Astrocyte of the cerebellum (primary cell): Measurements from ENCODE around the gene CUL1.

ENCODE experiments used
- DNase-seq: peaks from one replicate; pipeline ENCODE4 v3.0.0-alpha.2; 2011; ENCODE audit warnings: low read depth
- H3K4me3 ChIP-seq: 2 replicates; pipeline ENCODE4 v1.5.1; 2011; ENCODE audit warnings: mild to moderate bottlenecking, low read depth, low read length, moderate library complexity
- in situ Hi-C: cut with HindIII; loops from 2 replicates; pipeline ENCODE4 v1.10.0; 2017; ENCODE audit warnings: low sequenced_read_pairs
- TF ChIP-seq, protein P1 (sequence below): IDR thresholded peaks from 2 replicates; pipeline ENCODE4 v1.5.1; 2012; ENCODE audit warnings: low read length, low read depth, moderate library complexity, mild to moderate bottlenecking; ENCODE audit errors: missing control alignments

Gene CUL1

DNA sequence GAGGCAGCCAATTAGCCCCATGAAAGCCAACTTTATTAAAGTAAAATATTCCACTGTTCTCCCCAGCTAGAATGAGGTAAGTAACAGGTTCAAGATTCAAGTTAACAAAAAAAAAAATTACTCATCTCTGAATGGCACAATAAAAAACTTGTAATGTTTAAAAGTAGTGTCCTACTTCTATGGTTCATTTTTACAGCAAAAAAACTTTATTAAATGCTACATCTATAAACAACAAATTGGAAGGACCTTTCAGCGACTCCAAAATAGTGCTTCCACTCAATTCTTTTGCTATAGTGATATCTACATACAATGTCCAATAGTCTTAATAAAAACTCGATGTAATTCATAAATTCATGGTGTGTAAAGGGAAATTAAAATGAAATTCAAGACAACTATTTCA, 126.2 kb downstream of the CUL1 start:
- in situ Hi-C loops = no loop called here
- no peak overlapping the region for H3K4me3 ChIP-seq
- DNase-seq = no peak
- TF ChIP-seq, protein P1, sequence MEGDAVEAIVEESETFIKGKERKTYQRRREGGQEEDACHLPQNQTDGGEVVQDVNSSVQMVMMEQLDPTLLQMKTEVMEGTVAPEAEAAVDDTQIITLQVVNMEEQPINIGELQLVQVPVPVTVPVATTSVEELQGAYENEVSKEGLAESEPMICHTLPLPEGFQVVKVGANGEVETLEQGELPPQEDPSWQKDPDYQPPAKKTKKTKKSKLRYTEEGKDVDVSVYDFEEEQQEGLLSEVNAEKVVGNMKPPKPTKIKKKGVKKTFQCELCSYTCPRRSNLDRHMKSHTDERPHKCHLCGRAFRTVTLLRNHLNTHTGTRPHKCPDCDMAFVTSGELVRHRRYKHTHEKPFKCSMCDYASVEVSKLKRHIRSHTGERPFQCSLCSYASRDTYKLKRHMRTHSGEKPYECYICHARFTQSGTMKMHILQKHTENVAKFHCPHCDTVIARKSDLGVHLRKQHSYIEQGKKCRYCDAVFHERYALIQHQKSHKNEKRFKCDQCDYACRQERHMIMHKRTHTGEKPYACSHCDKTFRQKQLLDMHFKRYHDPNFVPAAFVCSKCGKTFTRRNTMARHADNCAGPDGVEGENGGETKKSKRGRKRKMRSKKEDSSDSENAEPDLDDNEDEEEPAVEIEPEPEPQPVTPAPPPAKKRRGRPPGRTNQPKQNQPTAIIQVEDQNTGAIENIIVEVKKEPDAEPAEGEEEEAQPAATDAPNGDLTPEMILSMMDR = no peak

DNA sequence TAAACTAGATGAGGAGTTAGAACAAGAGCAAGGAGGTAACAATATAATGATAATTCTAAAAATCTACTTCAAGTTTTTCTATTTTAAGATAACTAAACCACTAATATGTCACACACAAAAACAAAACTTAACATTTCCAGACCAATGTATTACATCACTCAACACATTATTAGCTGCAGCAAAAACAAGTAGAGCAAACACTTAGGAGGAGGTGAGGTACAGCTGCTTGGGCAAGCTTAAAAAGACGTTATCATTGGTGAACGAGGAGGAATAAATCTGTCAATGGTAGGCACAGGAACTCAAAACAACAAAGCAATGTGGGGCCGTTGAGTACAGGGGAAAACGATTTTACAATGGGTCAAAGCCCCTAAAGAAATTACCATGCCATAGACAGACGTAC, 126.6 kb downstream of the CUL1 start:
- no peak overlapping the region for H3K4me3 ChIP-seq
- TF ChIP-seq, protein P1 = no peak
- no peak for DNase-seq
- in situ Hi-C loops = no loop called here

DNA sequence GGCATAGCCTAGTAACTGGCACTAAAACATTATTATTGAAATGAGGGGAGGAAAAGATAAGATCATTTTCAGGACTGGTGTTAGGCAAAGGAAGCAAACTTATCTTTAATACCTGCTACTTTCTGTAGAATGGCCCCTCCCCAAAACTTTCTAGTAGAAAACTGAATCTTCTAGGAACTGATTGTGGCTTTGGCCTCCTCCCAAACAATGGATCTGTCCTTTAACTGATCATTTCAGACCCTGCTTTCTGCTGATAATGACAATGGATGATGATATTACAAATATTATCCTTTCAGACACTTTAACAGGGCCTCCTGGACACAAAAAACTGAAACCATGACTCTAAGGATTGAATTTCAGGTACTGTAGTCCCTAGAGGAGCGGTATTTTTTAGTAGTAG, 130.3 kb downstream of the CUL1 start:
- DNase-seq = no peak
- in situ Hi-C loops = no loop called here
- no peak overlapping the region for H3K4me3 ChIP-seq
- TF ChIP-seq, protein P1 = no peak

DNA sequence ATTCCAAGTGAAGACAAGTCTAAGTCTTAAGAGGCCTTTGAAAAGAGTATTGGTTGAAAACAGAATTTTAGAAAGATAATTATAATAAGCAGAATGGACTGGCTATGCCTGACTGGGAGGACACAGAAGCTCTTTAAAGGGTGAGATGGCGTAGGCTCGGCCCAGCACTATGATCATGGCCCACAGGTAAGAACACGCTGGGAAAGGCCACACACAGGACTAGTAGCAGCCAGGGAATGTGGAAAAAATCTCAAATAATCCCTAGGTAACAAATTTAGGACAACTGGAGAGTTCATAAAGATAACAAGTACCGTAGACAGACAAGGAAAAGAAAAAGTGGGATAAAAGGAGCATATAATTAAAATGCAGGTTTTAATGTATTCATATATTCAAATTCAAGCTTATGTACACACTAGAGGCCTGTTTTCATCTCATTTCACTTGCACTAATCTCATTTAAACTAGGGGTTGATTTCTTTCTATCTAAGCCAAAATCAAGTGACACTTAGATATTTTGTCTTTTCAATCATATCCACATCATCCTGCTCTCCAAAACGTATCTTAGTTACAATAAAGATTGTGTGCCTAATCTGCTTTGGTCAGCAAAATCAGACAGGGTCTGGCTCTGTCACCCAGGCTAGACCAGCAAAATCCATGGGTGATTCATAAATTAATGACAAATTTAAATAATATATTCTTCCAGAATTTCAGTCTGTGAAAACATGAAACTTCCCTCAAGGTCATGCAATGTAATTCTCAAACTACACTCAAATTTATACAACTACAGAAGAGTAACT, 132.4 kb downstream of the CUL1 start:
- TF ChIP-seq, protein P1 = no peak
- no peak for DNase-seq
- no peak overlapping the region for H3K4me3 ChIP-seq
- in situ Hi-C loops = no loop called here

DNA sequence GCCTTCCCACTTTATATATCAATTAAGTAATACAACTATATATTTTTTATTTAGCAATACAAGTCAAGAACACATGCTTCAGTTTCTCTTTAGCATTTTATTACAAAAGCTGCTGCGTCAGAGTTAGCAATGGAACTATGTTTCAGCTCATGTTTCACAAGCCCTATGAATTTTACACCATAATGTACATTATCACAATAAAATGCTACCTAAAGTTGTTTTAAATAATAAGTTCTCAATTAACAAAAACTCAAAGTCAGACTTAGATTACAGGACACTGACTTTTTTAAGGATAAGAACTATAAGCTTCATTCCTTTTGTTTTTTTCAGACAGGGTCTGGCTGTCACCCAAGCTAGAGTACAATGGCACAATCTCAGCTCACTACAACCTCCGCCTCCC, 133.1 kb downstream of the CUL1 start:
- in situ Hi-C loops = no loop called here
- TF ChIP-seq, protein P1 = no peak
- no peak for DNase-seq
- H3K4me3 ChIP-seq = no peak overlapping the region

DNA sequence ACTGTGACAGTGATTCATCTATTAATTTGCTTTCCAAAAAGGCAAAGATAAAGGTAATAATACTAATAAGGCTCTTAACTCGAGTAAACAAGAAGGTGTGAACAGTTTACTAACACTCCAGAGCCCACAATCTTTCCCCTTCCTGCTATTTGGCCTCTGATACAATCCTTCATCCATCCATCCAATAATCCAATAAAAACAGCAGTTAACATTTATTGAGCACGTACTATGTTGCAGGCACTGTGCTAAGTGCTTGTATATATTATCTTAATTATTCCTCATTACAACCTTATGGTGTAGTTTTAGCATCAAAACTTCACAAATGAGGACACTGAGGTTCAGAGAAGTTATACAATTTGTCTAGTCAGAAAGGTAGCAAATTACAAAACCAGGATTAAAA, 135.9 kb downstream of the CUL1 start:
- no peak overlapping the region for H3K4me3 ChIP-seq
- TF ChIP-seq, protein P1 = no peak
- no peak for DNase-seq
- in situ Hi-C loops = no loop called here

DNA sequence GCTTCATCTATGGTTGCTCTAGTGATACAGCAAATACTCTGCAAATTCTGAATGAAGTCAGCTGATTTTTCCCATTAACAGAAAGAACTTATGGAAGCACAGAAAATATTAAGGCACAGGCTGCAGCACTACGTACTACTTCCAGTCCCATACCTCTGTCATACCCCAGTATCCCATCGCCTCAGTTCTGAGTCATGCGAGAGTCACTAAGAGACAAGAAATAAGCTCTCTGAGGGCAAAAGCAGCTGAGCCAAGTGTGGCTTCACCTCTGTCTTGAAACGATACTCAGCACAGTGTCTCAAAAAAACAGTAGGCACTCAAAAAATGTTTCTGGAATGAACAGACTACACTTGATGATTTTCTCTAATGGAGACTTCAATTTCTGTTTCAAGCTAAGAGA, 137.2 kb downstream of the CUL1 start:
- DNase-seq = no peak
- TF ChIP-seq, protein P1 = no peak
- H3K4me3 ChIP-seq = no peak overlapping the region
- in situ Hi-C loops = no loop called here
